HG03378 (cell line): ENCODE results near the gene MORF4L1.
"Not testable (repeated sequence)": the region's sequence is repeated elsewhere in the genome, so short reads cannot be mapped to it uniquely, and the experiment has no call there.

Source experiments
- ATAC-seq: cut with Tn5 transposase; IDR thresholded peaks from one replicate; pipeline ENCODE4 v1.9.1; 2021; ENCODE audit warnings: mild to moderate bottlenecking, moderate library complexity; ENCODE audit not compliant: unreplicated experiment

MORF4L1 gene

DNA sequence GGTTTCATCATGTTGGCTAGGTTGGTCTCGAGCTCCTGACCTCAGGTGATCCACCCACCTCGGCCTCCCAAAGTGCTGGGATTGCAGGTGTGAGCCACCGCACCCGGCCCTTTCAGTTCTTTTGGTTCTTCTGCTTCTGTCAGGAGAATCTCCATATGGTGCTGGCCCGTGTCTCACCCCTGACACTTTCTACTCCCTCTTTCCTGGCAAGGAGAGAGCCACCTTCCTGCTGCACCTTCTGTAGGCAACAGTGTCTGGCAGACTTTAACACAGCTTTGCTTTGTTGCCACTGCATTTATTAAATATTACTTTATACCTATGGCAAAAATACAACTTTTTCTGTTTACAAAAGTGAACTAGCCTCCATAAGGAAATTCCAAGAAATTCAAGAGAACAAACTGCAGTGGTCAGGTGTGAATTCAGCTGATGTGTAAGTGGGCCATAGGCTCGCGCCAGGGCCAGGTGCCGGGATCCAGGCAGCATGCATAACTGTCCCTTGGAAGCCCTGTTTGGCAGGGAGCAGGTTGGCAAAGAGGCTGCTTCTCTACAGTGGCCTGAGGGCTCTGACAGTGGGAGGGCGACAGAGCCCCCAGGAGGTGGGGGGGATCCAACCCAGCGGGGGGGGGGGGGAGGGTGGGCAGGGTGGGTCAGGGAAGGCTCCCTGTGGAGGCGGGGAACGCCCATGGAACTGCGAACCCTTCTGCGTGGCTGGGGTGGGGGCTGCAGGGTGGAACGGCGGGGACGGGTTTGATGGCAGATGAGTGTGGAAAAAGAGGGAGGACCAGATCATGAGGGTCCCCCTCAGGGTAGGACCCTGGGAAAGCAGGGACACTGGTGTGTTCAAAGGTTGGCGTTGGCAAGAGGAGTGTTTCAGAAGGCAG is 51.0 kb downstream of the MORF4L1 start:
- no peak for ATAC-seq

DNA sequence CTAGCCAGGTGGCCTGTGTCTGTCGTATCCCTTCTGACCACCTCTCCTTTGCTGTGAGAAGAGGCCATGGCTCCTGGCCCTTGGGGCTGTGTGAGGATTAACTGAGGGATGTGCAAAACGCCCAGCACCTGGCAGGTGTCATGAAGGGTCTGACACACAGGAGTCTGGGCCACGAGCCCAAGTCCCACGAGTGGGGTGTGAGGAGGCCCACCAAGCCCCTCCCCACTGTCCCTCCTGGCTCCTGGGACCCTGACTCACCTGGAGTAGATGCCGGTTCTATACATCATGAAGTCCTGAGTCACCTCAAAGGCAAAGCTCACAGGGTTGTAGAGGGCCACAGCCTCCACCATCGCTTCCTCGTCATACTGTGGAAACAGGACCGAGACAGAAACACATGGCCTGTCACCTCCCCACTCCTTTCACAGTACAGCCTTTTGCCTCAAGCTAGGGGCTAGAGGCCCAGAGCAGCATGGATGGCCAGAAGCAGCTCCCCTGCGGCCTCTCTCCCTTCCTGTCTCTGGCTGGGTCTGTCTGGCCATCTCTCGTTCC is 52.5 kb downstream of the MORF4L1 start:
- ATAC-seq = no peak

GRCh38 chr15:78925956-78926743 is 53.5 kb downstream of the MORF4L1 start:
- no peak for ATAC-seq

DNA sequence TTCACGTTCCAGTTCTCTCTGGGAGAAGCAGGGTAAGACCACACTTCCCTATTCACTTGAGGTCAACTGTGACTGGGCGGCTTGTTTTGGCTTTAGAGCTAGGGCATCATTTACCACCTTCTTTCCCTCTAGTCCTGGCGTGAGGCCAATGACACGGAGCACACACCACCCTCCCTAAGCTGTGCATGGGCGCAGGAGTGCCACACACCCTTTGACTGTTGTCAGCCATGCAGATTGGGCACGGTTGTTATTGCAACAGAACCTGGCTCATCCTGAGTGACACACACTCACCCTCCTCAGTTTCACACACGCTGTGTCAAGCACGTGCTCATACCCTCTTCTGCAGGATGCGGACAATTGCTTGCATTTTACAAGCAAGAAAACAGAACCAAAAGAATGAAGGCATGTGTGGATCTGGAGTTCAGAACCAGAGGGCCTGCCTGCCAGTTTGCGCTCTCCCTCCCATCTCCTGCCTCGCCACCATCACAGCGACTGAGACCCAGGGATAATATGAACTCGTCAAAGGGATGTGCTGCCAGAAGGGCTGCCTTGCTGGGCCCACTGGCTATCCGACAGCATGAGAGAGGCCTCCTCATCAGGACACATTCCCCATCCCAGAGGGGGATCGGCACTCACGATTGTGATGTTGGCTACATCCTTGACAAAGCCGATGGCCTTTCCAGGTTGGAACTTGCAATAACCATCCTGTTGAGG is 54.5 kb downstream of the MORF4L1 start:
- no peak for ATAC-seq

GRCh38 chr15:78928176-78928575 is 55.5 kb downstream of the MORF4L1 start:
- ATAC-seq = not testable (repeated sequence)

DNA sequence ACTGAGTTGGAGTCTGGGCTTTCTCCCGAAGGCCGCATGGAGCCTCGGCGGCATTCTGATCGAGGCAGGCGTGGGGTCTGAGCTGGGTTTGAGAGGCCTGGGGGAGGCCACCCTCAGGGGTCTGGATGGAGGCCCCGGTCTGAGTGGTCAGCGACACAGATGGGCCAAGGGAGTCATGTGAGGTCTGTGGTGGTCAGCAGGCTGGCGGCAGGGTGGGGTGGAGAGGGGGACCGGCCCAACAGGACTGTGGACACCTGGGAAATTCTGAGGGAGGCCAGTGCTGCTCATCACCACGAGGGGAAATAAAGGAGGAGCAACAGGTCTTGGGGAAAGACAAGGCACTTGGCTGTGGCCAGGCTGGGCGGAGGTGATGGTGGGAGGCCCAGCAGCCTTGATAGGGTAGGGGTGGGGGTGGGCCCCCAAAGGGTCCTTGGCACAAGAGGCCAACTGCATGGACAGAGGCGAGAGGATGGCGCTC is 56.0 kb downstream of the MORF4L1 start:
- ATAC-seq = no peak

GRCh38 chr15:78929536-78930264 is 57.0 kb downstream of the MORF4L1 start:
- no peak for ATAC-seq

GRCh38 chr15:78930577-78931388 is 58.1 kb downstream of the MORF4L1 start:
- no peak for ATAC-seq

DNA sequence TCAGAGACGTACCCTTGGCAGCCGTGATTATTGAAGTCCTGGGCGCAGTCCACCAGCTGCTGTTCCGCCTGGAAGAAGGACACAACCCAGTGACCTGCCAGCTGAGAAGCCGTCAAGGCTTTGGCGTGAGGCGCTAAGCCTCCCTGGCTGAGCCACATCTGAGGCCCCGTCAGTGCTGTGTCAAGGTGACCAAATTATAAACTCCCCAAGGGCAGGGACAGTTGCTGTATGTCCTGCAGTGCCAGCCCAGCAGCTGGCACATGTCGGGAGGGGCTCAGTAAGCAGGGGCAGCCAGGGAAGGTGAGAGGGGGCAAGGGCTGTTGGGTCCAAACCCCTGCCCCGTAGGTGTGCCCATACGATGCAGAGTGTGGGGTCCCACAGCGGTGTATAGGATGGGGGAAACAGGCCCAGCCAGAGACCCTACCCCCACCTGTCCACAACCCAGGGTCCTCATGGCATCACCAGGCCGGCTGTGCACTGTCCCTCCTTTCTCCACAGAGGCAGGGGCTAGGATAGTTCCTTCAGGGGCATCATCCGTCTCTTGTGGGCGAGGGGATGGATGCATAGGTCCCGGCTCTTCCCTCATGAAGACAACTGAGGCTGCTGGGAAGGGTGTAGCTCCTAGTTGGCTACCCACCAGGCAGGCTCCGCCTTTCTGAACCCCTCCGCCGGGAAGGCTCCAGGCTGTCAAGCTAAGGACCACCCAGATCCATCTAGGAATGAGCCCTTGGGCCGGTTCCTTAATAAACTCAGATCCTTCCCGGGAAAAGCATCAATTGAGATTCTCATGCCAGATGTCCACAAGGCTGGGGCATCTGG is 59.0 kb downstream of the MORF4L1 start:
- no peak for ATAC-seq

DNA sequence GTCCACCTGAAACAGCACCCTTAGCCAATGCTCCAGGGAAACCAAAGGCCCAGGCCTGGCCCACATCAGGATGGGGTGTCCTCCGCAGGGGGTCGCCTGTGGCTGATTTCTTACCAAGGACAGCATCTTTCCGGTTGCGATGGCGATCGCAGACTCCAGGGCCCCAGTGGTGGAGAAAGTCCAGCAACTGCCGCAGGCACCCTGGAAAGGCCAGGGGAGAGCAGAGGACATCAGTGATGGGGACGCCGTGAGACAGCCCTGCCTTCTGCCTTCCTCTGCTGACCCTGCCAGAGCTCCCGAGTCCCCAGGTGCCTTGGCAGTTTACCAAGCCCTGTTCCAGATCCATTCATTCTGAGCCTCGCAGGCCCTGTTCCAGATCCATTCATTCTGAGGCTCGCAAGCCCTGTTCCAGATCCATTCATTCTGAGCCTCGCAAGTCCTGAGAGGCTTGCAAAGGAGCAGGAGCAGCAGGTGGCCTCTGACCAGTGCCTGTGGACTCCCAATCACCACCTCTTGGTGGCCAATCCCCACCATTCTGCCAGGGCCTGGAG is 59.6 kb downstream of the MORF4L1 start:
- no peak for ATAC-seq

- ATAC-seq = no peak
Measured at GRCh38 chr15:78933187-78933822, 60.6 kb downstream of the MORF4L1 start.

DNA sequence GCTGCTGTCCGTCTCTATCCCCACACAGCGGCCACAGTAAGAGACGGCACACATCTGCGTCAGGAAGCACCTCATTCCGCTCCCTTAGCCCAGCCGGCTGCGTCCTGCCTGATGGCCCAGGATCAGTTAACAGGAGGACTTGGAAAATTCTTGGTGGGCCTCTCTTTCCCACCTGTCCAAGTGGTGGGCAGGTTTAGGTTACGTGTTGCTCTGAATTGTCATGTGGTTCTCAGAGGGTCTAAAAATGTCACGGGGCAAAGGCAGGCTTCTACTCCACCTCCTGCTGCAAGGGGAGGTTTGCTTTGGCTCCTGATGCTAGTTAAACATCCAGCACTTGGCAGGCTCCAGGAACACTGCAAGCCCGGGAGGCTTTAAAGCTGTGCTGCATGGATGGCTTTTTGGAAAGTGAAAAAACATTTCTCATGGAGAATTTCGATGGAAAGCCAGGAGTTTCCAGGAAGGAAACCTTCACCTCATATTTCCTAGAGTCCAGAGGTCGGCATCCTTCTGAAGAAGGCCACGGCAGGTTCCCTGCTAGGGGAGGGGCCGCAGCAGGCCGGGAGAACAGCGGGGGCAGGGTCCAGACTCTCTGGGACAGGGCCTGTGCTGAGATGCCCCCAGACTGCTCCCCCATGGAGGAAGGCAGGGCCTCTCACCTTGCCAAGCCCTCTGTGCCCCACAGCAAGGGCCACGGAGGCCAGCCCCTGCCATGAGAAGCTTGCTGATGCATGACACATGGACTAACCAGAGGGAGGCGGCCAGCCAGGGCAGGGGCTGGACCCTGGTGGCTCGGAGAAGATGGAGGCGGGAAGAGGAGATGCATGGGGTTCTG is 61.3 kb downstream of the MORF4L1 start:
- ATAC-seq = no peak

GRCh38 chr15:78934655-78935023 is 61.9 kb downstream of the MORF4L1 start:
- no peak for ATAC-seq

- no peak for ATAC-seq
Measured at GRCh38 chr15:78937132-78937739, 64.5 kb downstream of the MORF4L1 start.

- peak; percentile 71 for ATAC-seq
Measured at GRCh38 chr15:78938658-78939488, 66.2 kb downstream of the MORF4L1 start.

- no peak for ATAC-seq
Measured at GRCh38 chr15:78942741-78943140, 70.1 kb downstream of the MORF4L1 start.
